ENCODE measurements around the gene TM9SF4. TPM values are rescaled to one million over a fixed set of nuclear protein-coding genes. Genes with fewer than 3 reads are reported as not detected.

The TM9SF4 gene
- total RNA-seq, 2 donors from 2014 or later: 77.2 to 84.8 TPM

- peak overlapping the region; percentile 76 for H3K27ac Mint-ChIP-seq
- peaks cover 2% of the 10 kb centered on the region for H3K4me1 ChIP-seq (ENCODE audit: control insufficient read depth, insufficient read depth, low read length)
- H3K27ac ChIP-seq (ENCODE audit: low read depth, low read length): no peak overlapping the region
- no peaks in the 10 kb centered on the region for H3K27me3 Mint-ChIP-seq (ENCODE audit: insufficient read depth)
- peaks cover 71% of the 10 kb centered on the region for H3K36me3 Mint-ChIP-seq (ENCODE audit: low read depth)
- 91 to 95% methylated on average over 3 to 6 of the region's 6 CpGs for WGBS, 2 experiments (ENCODE audit: insufficient coverage in 1 of 2, insufficient read length in 1 of 2)
- no peaks in the 10 kb centered on the region for H3K27me3 ChIP-seq (ENCODE audit: control insufficient read depth, insufficient read depth, low read length, poor library complexity, severe bottlenecking)
- peak; percentile 58 for DNase-seq
- H3K4me1 Mint-ChIP-seq: peaks cover 2% of the 10 kb centered on the region
- H3K4me3 ChIP-seq (ENCODE audit: low read length): no peak overlapping the region
- no peak overlapping the region for H3K4me3 Mint-ChIP-seq
- peaks cover 62% of the 10 kb centered on the region for H3K36me3 ChIP-seq (ENCODE audit: control insufficient read depth, insufficient read depth, low read length)
- no peaks in the 10 kb centered on the region for H3K9me3 ChIP-seq (ENCODE audit: control insufficient read depth, low read length)
- H3K9me3 Mint-ChIP-seq: no peaks in the 10 kb centered on the region
- no peak for TF ChIP-seq CTCF (conservative IDR thresholded peaks at IDR 0.05)
- H3K9ac ChIP-seq (ENCODE audit: extremely low read depth, low read length, poor library complexity, severe bottlenecking): no peak overlapping the region
These were observed 43.1 kb downstream of the TM9SF4 start for GRCh38 chr20:32152421-32153155.

- Mint-ChIP-seq H3K9me3 (no peaks in the 10 kb centered on the region), H3K27ac (peak overlapping the region; percentile 76), H3K4me1 (peaks cover 2% of the 10 kb centered on the region), H3K4me3 (no peak overlapping the region), H3K27me3 (ENCODE audit: insufficient read depth) (no peaks in the 10 kb centered on the region), H3K36me3 (ENCODE audit: low read depth) (peaks cover 71% of the 10 kb centered on the region)
- no peak for DNase-seq
- Histone ChIP-seq H3K36me3 (ENCODE audit: control insufficient read depth, insufficient read depth, low read length) (peaks cover 62% of the 10 kb centered on the region), H3K4me1 (ENCODE audit: control insufficient read depth, insufficient read depth, low read length) (peaks cover 2% of the 10 kb centered on the region), H3K27me3 (ENCODE audit: control insufficient read depth, insufficient read depth, low read length, poor library complexity, severe bottlenecking) (no peaks in the 10 kb centered on the region), H3K9ac (ENCODE audit: extremely low read depth, low read length, poor library complexity, severe bottlenecking) (no peak overlapping the region), H3K9me3 (ENCODE audit: control insufficient read depth, low read length) (no peaks in the 10 kb centered on the region), H3K27ac (ENCODE audit: low read depth, low read length) (no peak overlapping the region), H3K4me3 (ENCODE audit: low read length) (no peak overlapping the region)
- 95 to 96% methylated on average over 4 of the region's 4 CpGs for WGBS, 2 experiments (ENCODE audit: insufficient coverage in 1 of 2, insufficient read length in 1 of 2)
- no peak for TF ChIP-seq CTCF (conservative IDR thresholded peaks at IDR 0.05)
These were observed 43.7 kb downstream of the TM9SF4 start for GRCh38 chr20:32153156-32153665.

DNA sequence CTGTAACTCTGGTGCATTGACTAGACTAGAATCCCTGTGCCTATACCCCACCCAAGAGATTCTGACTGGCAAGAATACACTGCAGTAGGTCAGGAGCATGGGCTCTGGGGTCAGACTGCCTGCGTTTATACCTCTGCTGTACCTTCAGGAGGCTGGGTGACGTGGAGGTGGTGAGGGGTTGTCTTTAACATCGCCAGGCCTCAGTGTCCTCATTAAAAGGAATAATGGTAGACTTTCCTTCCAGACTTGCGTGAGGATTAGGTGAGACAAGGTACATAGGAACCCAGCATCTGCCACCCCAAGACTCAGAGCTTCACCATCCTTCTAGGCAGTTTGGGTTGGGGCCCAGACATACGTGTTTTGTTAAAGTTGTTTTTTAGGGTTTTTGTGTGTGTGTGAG lies 44.3 kb downstream of the TM9SF4 start:
- Histone ChIP-seq H3K9me3 (ENCODE audit: control insufficient read depth, low read length) (no peaks in the 10 kb centered on the region), H3K4me1 (ENCODE audit: control insufficient read depth, insufficient read depth, low read length) (peaks cover 2% of the 10 kb centered on the region), H3K9ac (ENCODE audit: extremely low read depth, low read length, poor library complexity, severe bottlenecking) (no peak overlapping the region), H3K27me3 (ENCODE audit: control insufficient read depth, insufficient read depth, low read length, poor library complexity, severe bottlenecking) (no peaks in the 10 kb centered on the region), H3K4me3 (ENCODE audit: low read length) (no peak overlapping the region), H3K27ac (ENCODE audit: low read depth, low read length) (no peak overlapping the region), H3K36me3 (ENCODE audit: control insufficient read depth, insufficient read depth, low read length) (peaks cover 64% of the 10 kb centered on the region)
- H3K4me3 Mint-ChIP-seq: no peak overlapping the region
- H3K36me3 Mint-ChIP-seq (ENCODE audit: low read depth): peaks cover 73% of the 10 kb centered on the region
- no peak for DNase-seq
- WGBS, 2 experiments (ENCODE audit: insufficient coverage in 1 of 2, insufficient read length in 1 of 2): 94 to 97% methylated on average over 5 of the region's 5 CpGs
- no peaks in the 10 kb centered on the region for H3K27me3 Mint-ChIP-seq (ENCODE audit: insufficient read depth)
- no peaks in the 10 kb centered on the region for H3K9me3 Mint-ChIP-seq
- H3K4me1 Mint-ChIP-seq: peaks cover 2% of the 10 kb centered on the region
- no peak for TF ChIP-seq CTCF (conservative IDR thresholded peaks at IDR 0.05)
- peak overlapping the region; percentile 75 for H3K27ac Mint-ChIP-seq

Measured in endodermal cell (in vitro differentiated cells).